GM12801 (cell line): Measurements from ENCODE around the gene MGRN1.

Source experiments
- CTCF ChIP-seq: IDR thresholded peaks from one replicate; pipeline ENCODE4 v1.5.1; 2011; ENCODE audit warnings: control low read depth; ENCODE audit not compliant: insufficient read length; ENCODE audit errors: extremely low read depth

Gene MGRN1

GRCh38 chr16:4606354-4606753 is 18.3 kb upstream of the MGRN1 start:
- TF ChIP-seq CTCF: no peak

- TF ChIP-seq CTCF: no peak
Measured at GRCh38 chr16:4607841-4608703, 16.6 kb upstream of the MGRN1 start.

GRCh38 chr16:4608704-4608980 is 16.0 kb upstream of the MGRN1 start:
- no peak for TF ChIP-seq CTCF

GRCh38 chr16:4609200-4610010 is 15.2 kb upstream of the MGRN1 start:
- no peak for TF ChIP-seq CTCF

- no peak for TF ChIP-seq CTCF
Measured at GRCh38 chr16:4610011-4611005, 14.3 kb upstream of the MGRN1 start.

- TF ChIP-seq CTCF: no peak
Measured at GRCh38 chr16:4611337-4612021, 13.1 kb upstream of the MGRN1 start.
